Stimulated activated CD4-positive, alpha-beta T cell treated with anti-CD3 and anti-CD28 coated beads, Interleukin-4, amount 100 ng/mL, for 1 hour (primary cell): Measurements from ENCODE around the gene TPBGL.

Source experiments
- DNase-seq: peaks from one replicate; pipeline ENCODE4 v3.0.0-alpha.2; 2020

Gene TPBGL

DNA sequence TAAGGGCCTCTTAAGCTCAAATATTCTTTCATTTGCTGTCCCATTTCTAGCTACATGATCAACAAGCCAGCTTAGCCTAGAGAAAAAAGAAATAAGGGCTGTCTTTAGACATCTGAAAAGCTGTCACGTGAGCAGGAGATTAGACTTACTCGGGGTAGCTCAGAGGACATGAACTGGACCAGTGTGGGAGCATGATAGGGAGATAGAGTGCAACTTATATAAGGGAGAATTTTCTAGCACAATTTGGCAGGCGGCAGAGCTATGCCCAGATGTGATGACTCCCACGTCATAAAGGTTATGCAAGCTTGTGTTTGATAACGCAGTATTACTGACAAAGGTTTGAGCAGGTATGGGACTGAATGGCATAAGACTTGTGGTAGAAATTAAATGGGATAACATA is 28.2 kb upstream of the TPBGL start:
- DNase-seq = no peak

GRCh38 chr11:75214411-75214821 is 26.2 kb upstream of the TPBGL start:
- peak; percentile 75 for DNase-seq

GRCh38 chr11:75214843-75215242 is 25.7 kb upstream of the TPBGL start:
- no peak for DNase-seq

DNA sequence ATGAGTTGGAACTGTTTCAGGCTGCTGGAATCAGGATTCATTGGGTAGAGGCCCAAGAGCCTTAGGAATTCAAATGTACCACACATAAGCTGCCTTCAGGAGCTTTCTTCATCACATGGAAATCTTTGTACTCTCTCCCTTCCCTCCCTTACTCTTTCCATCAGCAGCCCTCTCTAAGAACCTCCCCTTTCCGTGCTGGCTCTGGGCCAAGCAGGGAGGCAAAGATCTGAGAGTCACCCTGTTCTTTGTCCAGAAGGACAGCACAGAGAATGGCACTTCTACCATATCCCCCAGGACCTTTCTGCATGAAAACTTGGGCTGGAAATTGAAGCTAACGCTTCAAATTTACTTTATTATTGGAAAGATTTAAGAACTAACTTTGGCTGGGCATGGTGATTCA is 20.7 kb upstream of the TPBGL start:
- DNase-seq = no peak

DNA sequence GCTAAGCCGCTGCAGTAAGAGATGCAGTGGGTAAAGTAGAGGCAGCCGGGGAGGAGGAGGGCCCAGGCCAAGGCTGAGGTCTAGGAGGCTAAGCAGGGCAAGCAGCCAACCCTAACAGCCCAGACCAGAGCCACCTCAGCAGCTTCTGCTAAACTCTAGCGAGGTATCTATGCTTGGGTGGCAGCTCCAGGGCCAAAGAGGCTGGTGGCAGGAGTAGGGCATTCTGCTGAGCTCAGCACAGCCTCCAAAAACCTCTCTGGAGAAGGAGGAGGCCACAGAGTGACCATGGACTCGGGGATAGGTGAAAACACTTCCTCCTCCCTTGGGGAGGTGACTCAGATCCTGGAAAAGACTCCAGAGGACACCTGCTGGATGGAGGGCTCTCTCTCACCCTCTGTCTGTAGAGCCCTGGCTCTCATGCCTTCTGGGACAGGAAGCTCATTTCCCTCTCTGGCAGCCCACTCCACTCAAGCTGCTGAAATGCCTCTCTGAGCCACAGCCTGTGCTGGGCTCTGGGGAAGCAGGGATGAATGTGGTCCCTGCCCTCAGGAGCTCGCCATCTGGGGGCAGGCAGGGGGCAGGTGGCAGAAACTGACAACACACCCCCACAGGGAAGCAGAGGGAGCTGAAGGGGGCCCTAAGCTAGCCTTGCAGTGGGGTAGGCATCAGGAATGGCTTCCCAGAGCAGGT is 16.5 kb upstream of the TPBGL start:
- no peak for DNase-seq

- DNase-seq = no peak
Observed at GRCh38 chr11:75225794-75226193, 14.8 kb upstream of the TPBGL start.

DNA sequence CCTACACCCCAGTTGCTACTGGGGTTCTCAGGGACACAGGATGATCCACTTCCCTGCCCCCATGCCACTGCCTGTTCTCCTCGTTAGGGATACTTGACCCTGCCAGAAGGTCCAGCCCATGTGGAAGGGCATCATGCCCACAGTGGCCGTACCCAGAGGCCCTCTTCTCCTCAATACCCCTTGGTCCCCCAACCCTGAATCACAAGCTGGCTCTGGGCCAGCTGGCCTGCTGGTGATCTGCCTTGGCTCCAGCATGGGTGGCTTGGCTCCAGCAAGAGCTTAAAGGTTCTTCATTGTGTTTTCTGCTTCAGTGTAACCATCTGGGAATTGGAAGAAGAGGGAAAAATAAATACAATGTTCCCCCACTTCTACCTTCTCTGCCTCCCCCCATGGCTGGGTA is 11.1 kb upstream of the TPBGL start:
- no peak for DNase-seq

DNA sequence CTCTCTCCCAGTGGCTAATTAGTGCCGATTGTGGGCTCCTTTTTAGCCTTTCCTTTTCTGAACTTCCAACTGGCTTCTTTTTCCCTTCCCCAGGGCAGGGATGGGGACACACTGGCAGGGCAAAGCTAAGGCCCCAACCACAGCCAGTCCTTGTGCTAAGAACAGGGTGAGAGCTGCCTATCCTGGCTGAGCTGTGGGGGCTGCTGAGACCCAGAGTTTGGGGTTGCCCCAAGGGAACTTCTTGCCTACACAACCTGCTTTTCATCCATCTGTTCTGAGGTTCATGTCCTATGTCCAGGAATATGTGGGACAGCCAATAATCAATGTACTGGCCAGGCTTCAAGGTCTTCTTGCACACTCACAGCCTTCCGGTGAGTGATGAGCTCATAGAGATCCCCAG is 10.0 kb upstream of the TPBGL start:
- no peak for DNase-seq

- DNase-seq = no peak
Observed at GRCh38 chr11:75233754-75234172, 6.8 kb upstream of the TPBGL start.

DNA sequence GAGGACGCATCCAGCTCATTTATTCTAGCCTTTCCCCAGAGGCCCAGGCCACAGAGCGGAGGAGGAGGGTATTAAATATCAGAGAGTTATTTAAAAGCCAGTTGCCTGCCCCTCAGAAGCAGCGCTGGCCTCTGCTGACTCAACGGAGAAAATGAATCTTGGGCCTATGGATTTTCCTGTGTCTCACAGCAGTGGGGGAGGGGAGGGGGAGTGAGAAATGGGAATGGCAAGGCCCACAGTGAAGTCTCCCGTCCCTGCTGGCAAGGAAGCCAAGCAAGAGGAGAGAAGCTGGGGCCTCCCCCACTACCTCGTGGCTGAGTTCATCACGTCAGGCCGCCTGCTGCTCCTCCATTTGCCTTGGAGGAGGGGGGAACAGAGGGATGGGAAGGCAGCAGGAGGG is 4.5 kb upstream of the TPBGL start:
- DNase-seq = no peak

GRCh38 chr11:75237050-75237449 is 3.5 kb upstream of the TPBGL start:
- DNase-seq = no peak

DNA sequence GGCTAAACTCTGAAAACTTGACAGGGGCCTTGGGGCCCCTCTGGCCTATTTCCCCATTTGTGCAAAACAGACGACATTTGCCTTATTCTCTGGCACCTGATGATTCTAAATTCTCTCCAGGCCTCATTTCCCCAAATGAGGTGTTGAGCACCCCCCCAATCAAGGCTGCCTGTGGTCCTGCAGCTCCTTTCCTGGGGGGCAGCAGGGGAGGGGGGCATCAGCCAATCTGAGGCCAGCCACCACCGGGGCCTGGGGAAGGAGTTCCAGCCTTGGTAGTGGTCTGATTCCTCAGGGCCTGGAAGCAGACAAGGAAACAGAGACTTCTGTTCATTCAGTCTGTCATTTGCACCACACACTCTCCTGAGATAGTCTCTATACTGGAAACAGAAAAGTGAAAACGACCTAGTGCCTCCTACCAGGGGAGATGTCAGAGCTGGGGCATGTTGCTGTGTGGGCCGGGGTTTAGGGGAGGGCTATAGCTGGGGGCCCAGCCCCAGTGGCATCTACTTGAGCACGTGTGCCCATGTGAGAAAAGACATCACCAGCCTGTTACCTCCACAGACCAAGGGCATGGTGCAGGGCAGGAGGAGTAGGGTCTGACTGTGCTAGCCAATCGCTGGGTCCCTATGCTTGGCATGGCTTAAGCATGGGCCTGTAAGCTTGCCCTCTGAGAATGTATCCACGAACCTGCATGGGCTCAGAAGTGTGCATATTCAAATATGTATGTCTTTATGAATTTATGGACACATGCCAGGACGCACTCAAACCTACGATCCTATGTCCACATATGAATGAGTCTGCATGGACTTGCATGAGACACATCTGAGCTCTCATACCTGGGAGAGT is 1.8 kb upstream of the TPBGL start:
- no peak for DNase-seq

DNA sequence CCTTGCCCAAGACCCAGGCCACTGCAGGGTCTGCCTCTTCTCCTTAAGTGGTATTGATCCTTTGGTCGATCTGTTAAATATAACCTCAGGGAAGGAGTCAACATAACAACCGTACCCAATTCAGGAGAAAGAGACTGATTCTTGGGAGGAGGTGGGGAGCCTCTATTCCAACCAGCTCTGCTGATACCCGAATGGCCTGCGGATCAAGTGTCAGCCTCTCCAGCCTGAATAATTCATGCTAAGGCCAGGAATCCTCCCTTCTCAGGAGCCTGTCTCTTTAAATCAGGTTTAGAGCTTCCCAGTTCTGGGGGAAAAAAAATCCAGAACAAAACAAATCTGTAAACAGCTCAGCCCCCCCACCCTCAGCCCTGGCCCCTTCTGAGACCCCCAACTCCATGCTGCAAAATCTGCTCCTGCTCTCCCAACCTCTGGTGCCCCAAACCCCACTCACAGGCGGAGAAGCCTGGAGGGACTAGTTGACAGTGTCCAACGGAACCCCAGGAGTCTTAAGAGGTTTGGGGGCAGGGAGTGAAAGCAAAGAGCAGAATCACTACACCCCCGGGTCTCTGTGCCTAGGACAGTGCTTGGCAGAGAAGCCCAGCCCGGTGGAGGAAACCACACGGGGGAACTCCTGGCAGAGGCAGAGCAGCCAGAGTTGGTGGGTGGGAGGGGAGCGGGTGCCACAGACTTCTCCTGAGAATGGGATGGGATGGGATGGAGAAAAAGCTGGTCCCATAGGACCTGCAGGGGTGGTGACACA is 863 bp upstream of the TPBGL start:
- no peak for DNase-seq

DNA sequence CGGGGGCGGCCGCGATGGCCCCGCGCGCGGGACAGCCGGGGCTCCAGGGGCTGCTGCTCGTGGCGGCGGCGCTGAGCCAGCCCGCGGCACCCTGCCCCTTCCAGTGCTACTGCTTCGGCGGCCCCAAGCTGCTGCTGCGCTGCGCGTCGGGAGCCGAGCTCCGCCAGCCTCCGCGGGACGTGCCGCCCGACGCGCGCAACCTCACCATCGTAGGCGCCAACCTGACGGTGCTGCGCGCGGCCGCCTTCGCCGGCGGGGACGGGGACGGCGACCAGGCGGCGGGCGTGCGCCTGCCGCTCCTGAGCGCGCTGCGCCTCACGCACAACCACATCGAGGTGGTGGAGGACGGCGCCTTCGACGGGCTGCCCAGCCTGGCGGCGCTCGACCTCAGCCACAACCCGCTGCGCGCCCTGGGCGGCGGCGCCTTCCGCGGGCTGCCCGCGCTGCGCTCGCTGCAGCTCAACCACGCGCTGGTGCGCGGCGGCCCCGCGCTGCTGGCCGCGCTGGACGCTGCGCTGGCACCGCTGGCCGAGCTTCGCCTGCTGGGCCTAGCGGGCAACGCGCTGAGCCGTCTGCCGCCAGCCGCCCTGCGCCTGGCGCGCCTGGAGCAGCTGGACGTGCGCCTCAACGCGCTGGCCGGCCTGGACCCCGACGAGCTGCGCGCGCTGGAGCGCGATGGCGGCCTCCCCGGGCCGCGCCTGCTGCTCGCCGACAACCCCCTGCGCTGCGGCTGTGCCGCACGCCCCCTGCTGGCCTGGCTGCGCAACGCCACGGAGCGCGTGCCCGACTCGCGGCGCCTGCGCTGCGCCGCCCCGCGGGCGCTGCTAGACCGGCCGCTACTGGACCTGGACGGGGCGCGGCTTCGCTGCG is 697 bp downstream of the TPBGL start:
- peak; percentile 88 for DNase-seq

DNA sequence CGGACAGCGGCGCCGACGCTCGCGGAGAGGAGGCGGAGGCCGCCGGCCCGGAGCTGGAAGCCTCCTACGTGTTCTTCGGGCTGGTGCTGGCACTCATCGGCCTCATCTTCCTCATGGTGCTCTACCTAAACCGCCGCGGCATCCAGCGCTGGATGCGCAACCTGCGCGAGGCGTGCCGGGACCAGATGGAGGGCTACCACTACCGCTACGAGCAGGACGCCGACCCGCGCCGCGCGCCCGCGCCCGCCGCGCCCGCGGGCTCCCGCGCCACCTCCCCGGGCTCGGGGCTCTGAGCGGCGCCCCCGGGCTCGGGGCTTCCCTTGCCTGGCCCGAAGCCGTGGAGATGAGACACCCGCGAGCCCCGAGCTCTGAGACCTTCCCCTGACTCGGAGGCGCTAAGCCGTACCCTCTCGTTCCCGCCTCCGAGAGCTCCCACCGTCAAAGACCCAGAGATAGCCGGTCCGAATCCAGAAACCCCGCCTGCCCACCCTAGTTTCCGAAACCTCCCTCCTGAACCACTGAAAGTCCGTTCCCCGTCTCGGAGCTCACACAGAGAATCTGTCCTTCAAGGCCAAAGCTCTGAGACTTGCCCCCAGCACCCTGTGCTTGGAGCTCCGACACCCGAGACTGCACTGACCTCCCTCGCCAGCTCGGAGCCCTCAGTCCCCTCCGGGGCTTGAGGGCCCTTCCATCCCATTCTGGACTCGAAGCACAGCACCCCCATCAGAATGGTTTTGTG is 1.5 kb downstream of the TPBGL start:
- DNase-seq = no peak

DNA sequence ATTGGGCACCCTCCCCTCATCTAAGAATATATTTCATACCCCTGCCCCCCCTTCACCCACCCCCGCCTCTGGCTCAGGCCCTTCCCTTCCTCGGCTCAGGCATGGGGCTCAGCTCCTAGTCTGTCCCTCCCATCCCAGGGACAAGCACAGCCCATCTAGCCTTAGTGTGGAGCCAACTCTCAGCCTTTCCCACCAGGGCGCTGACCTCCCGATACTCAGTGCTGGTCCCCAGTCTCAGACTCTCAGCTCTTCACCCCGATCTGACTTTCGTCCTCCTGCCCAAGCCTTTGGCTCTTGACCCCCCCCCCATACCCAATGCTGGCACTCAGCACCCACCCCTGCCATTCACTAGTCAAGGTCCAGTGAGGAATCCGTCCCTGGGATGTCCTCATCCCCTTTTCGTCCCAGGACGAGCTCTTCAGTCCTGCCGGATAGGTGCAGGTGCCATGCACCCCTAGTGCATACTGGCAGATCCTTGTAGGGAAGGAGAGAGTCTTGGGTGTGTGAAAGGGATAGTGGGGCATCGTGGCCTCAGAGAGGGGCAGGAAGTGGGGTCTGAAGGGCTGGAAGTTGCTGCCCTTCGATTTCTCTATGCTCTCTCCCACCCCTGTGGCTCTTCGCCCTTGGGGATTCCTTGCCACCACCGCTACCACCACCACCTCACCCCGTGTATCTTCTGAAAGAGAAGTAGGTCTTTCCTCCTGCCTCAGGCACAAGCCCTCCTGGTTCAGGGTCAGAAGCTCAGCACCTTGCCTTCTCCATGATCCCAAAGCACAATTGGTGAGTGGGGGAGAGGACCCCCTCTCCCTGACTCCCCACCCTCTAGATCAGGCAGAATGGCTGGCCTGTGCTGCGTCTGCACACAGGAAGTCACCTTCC is 2.4 kb downstream of the TPBGL start:
- DNase-seq = no peak

DNA sequence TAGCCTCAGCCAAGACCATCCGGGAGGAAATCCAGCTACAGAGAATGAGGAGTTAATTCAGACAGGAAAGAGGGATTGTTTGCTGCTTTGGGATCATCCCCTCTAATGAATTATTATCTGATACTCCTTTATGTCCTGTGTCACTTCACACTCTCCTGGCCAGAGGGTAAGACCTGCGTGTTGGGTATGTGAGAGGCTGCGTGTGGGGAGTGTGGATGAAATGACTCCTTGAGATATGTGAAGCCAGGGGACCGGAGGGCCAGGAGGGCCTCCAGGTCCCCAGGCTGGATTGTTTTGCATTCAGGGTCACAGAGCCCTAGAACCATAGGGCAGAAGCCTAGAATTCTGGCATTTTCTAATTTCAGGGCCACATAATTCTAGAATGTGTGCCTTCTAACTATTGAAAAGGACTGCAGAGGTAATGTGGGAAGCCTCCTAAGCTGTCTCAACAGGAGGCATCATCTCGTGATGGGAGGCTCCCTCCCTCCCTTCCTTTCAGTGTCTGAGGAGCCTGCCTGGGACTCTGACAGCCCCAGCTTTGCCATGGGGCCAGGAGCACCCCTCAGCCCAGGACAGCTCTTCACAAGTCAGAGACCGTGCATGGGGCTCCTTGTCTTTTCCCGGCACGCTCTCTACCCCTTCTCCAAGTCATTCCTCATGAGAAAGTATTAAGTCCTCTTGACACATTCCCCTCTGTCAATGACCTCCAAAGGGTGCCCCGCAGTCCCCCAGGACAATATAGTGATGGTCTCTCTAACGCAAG is 3.7 kb downstream of the TPBGL start:
- no peak for DNase-seq

GRCh38 chr11:75245356-75246005 is 4.9 kb downstream of the TPBGL start:
- DNase-seq = no peak

- no peak for DNase-seq
Observed at GRCh38 chr11:75246006-75246670, 5.6 kb downstream of the TPBGL start.
